HFF-Myc (cell line): Measurements from ENCODE around the gene CAMTA1.

Source experiments
- DNase-seq: peaks from one replicate; pipeline ENCODE4 v3.0.0-alpha.2; 2011; ENCODE audit warnings: low read depth; ENCODE audit errors: extremely low read depth
- H3K4me3 ChIP-seq: replicated peaks from 2 replicates; pipeline ENCODE4 v1.5.1; 2011; ENCODE audit warnings: low read depth, mild to moderate bottlenecking, control low read depth, low read length
- TF ChIP-seq, protein P1 (sequence below): IDR thresholded peaks from 2 replicates; pipeline ENCODE4 v1.5.1; 2012; ENCODE audit warnings: mild to moderate bottlenecking, low read depth, low read length, control low read depth; ENCODE audit errors: missing control alignments

Gene CAMTA1

DNA sequence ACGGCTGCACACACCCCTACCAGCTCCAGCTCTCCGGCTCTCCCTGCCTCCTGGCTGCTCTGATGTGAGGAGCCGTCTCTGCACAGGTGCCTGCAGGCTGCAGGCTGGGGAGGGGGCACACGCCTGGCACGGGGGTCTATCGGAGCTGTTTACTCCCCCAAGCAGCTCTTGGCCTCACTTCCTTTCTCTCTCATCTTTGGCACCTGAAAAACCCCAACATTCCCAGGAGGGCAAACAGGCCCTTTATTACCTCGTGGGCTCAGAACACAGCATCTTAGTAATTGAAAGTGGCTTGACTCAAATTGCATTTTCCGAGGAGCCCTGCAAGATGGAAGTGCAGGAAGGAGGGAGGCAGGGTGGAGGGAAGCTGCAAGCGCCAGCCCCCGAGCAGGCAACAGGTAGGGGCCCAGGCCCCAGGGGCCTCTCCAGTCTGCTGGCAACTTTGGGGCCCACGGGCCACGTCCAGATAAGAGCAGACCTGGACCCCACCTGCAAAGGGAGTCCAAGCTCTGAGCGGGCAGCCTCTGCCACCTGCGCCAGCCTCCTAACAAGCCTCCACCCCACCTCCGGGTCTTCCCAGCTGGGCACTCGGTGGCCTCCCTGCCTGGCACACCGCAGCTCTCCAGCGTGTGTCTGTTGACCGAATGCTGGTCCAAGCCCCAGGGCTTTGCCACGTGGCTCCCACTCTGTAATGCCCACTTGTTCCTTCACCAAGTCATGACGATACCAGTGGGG is 722.2 kb downstream of the CAMTA1 start:
- TF ChIP-seq, protein P1, sequence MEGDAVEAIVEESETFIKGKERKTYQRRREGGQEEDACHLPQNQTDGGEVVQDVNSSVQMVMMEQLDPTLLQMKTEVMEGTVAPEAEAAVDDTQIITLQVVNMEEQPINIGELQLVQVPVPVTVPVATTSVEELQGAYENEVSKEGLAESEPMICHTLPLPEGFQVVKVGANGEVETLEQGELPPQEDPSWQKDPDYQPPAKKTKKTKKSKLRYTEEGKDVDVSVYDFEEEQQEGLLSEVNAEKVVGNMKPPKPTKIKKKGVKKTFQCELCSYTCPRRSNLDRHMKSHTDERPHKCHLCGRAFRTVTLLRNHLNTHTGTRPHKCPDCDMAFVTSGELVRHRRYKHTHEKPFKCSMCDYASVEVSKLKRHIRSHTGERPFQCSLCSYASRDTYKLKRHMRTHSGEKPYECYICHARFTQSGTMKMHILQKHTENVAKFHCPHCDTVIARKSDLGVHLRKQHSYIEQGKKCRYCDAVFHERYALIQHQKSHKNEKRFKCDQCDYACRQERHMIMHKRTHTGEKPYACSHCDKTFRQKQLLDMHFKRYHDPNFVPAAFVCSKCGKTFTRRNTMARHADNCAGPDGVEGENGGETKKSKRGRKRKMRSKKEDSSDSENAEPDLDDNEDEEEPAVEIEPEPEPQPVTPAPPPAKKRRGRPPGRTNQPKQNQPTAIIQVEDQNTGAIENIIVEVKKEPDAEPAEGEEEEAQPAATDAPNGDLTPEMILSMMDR = no peak
- no peak overlapping the region for H3K4me3 ChIP-seq
- DNase-seq = no peak

DNA sequence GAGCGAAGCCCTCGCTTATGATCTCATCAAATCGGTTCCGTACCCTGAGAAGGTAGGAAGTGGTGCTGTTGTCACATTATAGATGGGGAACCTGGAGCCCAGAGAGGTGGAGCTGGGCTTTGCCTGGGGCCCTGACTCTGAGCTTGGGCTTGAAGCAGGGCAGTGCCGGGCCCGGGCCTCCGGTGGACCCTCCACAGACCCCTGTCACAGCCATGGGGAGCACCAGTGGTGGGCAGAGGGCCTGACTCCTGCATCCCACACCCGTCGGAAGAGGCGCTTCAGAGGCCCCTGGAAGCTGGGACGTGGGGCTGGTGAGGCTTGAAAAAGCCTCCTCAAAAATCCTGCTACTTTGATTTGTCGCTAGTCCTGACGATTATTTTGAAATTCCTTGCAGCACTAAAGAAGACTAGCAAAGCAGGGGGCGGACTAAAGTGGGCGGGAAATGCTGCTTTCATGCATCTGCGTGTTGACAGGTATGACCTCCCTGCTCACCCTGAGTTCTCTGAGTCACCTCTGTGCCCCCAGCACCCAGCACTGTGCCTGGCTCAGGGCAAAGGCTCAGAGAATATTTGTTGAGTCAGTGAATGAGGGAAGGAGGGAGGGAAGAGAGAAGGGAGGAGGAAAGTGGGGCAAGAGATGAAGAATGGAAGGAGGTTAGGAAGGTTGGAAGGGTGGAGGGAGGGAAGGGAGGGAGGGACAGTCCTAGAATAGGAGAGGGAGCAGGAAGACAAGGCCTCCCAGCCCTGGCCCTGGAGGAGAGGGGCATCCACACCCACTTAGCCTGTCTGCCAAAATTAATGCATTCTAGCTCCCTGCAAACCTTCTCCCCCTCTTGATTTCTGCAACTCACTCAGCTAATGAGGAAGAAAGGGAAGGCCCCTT is 723.0 kb downstream of the CAMTA1 start:
- DNase-seq = no peak
- H3K4me3 ChIP-seq = no peak overlapping the region
- TF ChIP-seq, protein P1 = no peak

DNA sequence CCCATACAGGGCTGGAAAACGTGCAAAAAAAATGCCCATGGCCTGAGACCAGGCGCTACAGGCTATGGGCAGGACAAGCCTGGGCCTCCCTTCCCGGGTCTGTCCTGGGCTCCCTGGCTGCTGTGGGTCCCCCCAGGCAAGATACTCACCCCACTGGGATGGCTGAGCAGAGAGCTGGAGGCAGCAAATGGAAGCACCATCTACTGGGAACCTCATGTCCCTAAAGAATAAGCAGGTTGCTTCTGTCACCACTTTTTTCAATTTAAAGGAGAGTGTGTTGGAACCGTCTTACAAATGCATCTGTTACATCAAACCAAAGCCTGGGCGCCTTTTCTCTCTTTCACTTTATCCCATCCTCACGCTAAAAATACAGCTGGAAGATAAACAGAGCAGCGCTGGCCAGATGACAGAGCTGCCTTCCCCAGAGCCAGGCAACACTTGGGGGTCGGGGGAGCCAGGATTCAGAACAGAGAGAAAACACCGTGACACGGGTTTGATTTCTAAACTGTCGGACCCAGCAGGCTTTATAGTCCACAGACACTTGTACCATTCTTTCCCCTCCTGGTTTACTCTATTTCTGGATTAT is 723.8 kb downstream of the CAMTA1 start:
- TF ChIP-seq, protein P1 = no peak
- DNase-seq = no peak
- no peak overlapping the region for H3K4me3 ChIP-seq

DNA sequence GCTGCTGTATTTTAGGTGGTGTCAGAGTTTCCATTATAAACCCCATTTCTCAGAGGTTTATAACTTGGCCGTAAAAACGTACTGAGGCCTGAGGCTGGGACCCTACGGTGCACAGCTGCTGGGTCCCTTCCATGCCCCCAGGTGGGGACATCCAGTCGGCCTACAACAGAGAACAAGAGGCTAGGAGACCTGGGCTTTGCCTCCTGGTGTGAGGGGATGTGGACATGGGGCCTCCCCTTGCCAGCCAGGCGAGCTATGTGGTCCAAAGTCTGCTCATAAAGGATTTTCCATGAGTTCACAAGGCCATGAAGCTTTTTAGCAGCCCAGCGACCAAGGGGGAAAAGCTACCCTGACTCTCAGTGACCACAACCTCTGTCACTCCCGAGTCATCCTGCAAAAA is 724.3 kb downstream of the CAMTA1 start:
- no peak overlapping the region for H3K4me3 ChIP-seq
- DNase-seq = no peak
- TF ChIP-seq, protein P1 = no peak

DNA sequence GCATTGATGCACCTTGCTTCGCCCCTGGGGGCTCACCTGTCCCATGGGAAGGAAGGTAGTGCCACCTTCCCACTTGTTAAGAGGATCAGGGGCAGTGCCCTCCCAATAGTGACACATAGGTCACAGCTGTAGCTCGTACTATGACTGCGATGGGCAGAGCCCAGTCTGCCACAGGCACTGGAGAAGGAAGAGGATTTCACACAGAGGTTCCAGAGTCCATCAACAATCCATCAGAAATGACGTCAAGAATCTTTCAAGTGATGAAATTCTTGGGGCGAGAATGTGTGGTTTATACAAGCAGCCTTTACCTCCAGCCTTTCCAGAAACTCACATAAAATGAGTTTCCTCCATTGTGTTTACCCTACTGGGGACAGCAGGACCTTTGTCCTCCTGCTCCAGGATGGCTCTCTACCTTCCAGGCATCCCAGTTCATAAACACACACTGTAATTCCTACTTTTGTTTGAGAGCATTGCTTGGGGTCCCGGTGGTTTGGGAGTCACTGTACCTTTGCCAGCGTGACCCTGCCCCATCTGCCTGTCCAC is 725.2 kb downstream of the CAMTA1 start:
- no peak for DNase-seq
- no peak overlapping the region for H3K4me3 ChIP-seq
- TF ChIP-seq, protein P1 = no peak

DNA sequence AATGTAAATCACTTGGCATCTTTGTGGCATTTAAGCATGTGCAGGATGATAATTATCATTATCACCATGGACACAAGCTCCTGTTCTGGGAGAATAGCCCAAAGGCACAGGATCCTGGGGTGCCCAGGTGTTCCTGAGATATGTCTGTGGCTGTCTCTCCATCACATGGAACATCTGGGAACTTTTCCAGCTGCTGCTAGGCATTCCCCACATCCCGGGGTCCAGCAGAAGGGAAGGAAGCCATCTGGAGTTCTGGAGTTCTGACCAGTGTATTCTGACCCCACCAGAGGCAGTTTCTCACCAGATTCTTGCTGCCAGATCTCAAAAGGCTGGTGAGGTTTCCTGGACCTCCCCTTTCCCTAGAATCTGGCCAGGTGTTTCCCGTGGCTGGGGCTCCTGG is 726.1 kb downstream of the CAMTA1 start:
- no peak for DNase-seq
- H3K4me3 ChIP-seq = no peak overlapping the region
- TF ChIP-seq, protein P1 = no peak
